GM12878 (cell line): ENCODE results near the gene GUCY1A1. TPM values are rescaled to one million over a fixed set of nuclear protein-coding genes. Genes with fewer than 3 reads are reported as not detected.

Experiments used
- ATAC-seq: fragments of 200-7000 bp; cut with Tn5 transposase; 3 replicates; pipeline ENCODE4 v1.9.1; 2020; ENCODE audit warnings: mild to moderate bottlenecking, moderate library complexity
- BruUV-seq: library from RNA; stranded (reverse); fragments of 400-500 nt; replicated peaks from 2 replicates; lab custom pipeline; 2021; lab: Mats Ljungman, UMichigan
- CTCF ChIA-PET: fragments of 300-600 bp; sonication (Branson Sonifier 250); formaldehyde crosslinking; extraction: SDS; loops from one replicate; lab custom pipeline; 2021; ENCODE audit warnings: inconsistent platforms; lab: Yijun Ruan, JAX
- POLR2A ChIA-PET: fragments of 350-600 bp; formaldehyde crosslinking; extraction: SDS; loops from one replicate; lab custom pipeline; 2021; ENCODE audit warnings: inconsistent platforms; lab: Charles Lee
- RAD21 ChIA-PET: fragments of 300-600 bp; sonication (Branson Sonifier 250); formaldehyde crosslinking; loops from one replicate; lab custom pipeline; 2023; ENCODE audit warnings: antibody characterized with exemption; ENCODE audit not compliant: unreplicated experiment; lab: Charles Lee
- SMC1A ChIA-PET: fragments of 300-600 bp; sonication (Branson Sonifier 250); formaldehyde crosslinking; loops from one replicate; lab custom pipeline; 2023; ENCODE audit not compliant: unreplicated experiment, uncharacterized antibody; lab: Charles Lee
- DNase-seq: peaks from one replicate; pipeline ENCODE4 v3.0.0-alpha.2; 2011; ENCODE audit warnings: low read depth, low spot score
- FAIRE-seq: peaks from 3 replicates; lab custom pipeline; 2011; peaks lifted over from hg19 to GRCh38; lab: Jason Lieb, UNC
- H2AFZ ChIP-seq: 2 replicates; pipeline ENCODE4 v1.6.0; 2011; ENCODE audit warnings: low read depth, low read length, control low read depth; ENCODE audit not compliant: control insufficient read depth
- H3K27ac ChIP-seq: 2 replicates; pipeline ENCODE4 v1.5.1; 2011; ENCODE audit warnings: control low read depth; ENCODE audit not compliant: control insufficient read depth, insufficient read depth
- H3K27me3 ChIP-seq, 2 experiments: replicated peaks in 1 of 2; 2 replicates each; pipeline versions ENCODE4 v1.6.0 to v1.6.1; 2011; ENCODE audit warnings: low read length in 1 of 2; ENCODE audit not compliant: control insufficient read depth in 2 of 2, insufficient read depth in 2 of 2
- H3K36me3 ChIP-seq, 2 experiments: 2 replicates each; pipeline ENCODE4 v1.5.1; 2011; ENCODE audit warnings: low read length in 1 of 2; ENCODE audit not compliant: control insufficient read depth in 2 of 2, insufficient read depth in 2 of 2
- H3K4me1 ChIP-seq: 2 replicates; pipeline ENCODE4 v1.6.1; 2011; ENCODE audit warnings: mild to moderate bottlenecking, low read length, moderate library complexity, mixed read lengths; ENCODE audit not compliant: control insufficient read depth, insufficient read depth
- H3K4me2 ChIP-seq: 2 replicates; pipeline ENCODE4 v1.6.0; 2011; ENCODE audit warnings: control low read depth; ENCODE audit not compliant: control insufficient read depth, insufficient read depth
- H3K4me3 ChIP-seq: fragments of 200-600 bp; sonication (generic); 2 replicates; pipeline ENCODE4 v1.5.1; 2016
- H3K79me2 ChIP-seq: 2 replicates; pipeline ENCODE4 v1.6.0; 2011; ENCODE audit warnings: low read length; ENCODE audit not compliant: control insufficient read depth, insufficient read depth
- H3K9ac ChIP-seq: 2 replicates; pipeline ENCODE4 v1.8.0; 2011; ENCODE audit warnings: low read length, control low read depth, mixed read lengths; ENCODE audit not compliant: control insufficient read depth, insufficient read depth
- H3K9me3 ChIP-seq: replicated peaks from 3 replicates; pipeline ENCODE4 v1.5.1; 2011; ENCODE audit warnings: mild to moderate bottlenecking, low read length; ENCODE audit not compliant: control insufficient read depth, insufficient read depth
- H4K20me1 ChIP-seq: 2 replicates; pipeline ENCODE4 v1.6.0; 2011; ENCODE audit not compliant: control insufficient read depth, insufficient read depth
- BCL11A ChIP-seq: IDR thresholded peaks from 2 replicates; pipeline ENCODE4 v1.6.1; 2011; ENCODE audit warnings: low read depth, low read length
- BRCA1 ChIP-seq: IDR thresholded peaks from 2 replicates; pipeline ENCODE4 v1.6.1; 2011; ENCODE audit warnings: low read depth, low read length, improper control_type of control experiment
- CBX5 ChIP-seq: sonication (generic); IDR thresholded peaks from 2 replicates; pipeline ENCODE4 v1.6.1; 2016; ENCODE audit warnings: low read depth, moderate library complexity, mild to moderate bottlenecking, inconsistent platforms
- EGR1 ChIP-seq, 2 experiments: IDR thresholded peaks; 1 replicate in 1 of 2; 2 replicates in 1 of 2; pipeline ENCODE4 v1.6.1; 2011 to 2012; ENCODE audit warnings: low read depth in 2 of 2, low read length in 2 of 2, borderline replicate concordance in 1 of 2, mild to moderate bottlenecking in 1 of 2, moderate library complexity in 1 of 2
- GABPA ChIP-seq: IDR thresholded peaks from 2 replicates; pipeline ENCODE4 v1.6.1; 2014; ENCODE audit warnings: antibody characterized with exemption, low read depth, mild to moderate bottlenecking, inconsistent platforms
- HDGF ChIP-seq: fragments of 450-650 bp; IDR thresholded peaks from 2 replicates; pipeline ENCODE4 v1.6.1; 2016; ENCODE audit warnings: antibody characterized with exemption
- MTA3 ChIP-seq: IDR thresholded peaks from 2 replicates; pipeline ENCODE4 v1.6.1; 2012; ENCODE audit warnings: low read length, inconsistent platforms, borderline replicate concordance
- MYB ChIP-seq: fragments of 150-350 bp; IDR thresholded peaks from 2 replicates; pipeline ENCODE4 v1.6.1; 2014; ENCODE audit warnings: mild to moderate bottlenecking, low read depth, low read length, borderline replicate concordance
- NFIC ChIP-seq: IDR thresholded peaks from 2 replicates; pipeline ENCODE4 v1.6.1; 2012; ENCODE audit warnings: low read depth, mild to moderate bottlenecking, inconsistent platforms, low read length, moderate library complexity
- NFYA ChIP-seq: IDR thresholded peaks from 2 replicates; pipeline ENCODE4 v1.6.1; 2011; ENCODE audit warnings: low read depth, mild to moderate bottlenecking, low read length, improper control_type of control experiment, borderline replicate concordance
- NKRF ChIP-seq: fragments of 450-650 bp; conservative IDR thresholded peaks from 2 replicates; pipeline ENCODE4 v1.6.1; 2017; ENCODE audit warnings: mild to moderate bottlenecking, moderate library complexity
- NR2C1 ChIP-seq: fragments of 450-650 bp; IDR thresholded peaks from 2 replicates; pipeline ENCODE4 v1.6.1; 2017; ENCODE audit warnings: antibody characterized with exemption, mild to moderate bottlenecking, moderate library complexity
- RAD21 ChIP-seq: IDR thresholded peaks from 2 replicates; pipeline ENCODE4 v1.6.1; 2011; ENCODE audit warnings: mild to moderate bottlenecking, low read depth, low read length, moderate library complexity; ENCODE audit not compliant: insufficient read depth
- TCF7 ChIP-seq: IDR thresholded peaks from 2 replicates; pipeline ENCODE4 v1.6.1; 2014; ENCODE audit warnings: antibody characterized with exemption, borderline replicate concordance
- ZBTB33 ChIP-seq: fragments of 450-650 bp; IDR thresholded peaks from 2 replicates; pipeline ENCODE4 v1.6.1; 2017; ENCODE audit warnings: mild to moderate bottlenecking
- WGBS: methylation state at CpG from one replicate; pipeline ENCODE4 v1.1.6; 2016; ENCODE audit warnings: low lambda C conversion rate; ENCODE audit not compliant: insufficient replicate concordance, insufficient coverage; ENCODE audit errors: missing lambda C conversion rate; 5-methylcytosine and 5-hydroxymethylcytosine counted together
- in situ Hi-C: fragments of 300-500 bp; cut with MboI; formaldehyde crosslinking; loops from 9 replicates; pipeline ENCODE4 v1.14.3; 2018; ENCODE audit warnings: mixed read lengths
- intact Hi-C: fragments of 100-400 bp; cut with micrococcal nuclease; formaldehyde crosslinking; loops from one replicate; pipeline ENCODE4 v1.14.2; 2022; ENCODE audit not compliant: unreplicated experiment
- polyA plus RNA-seq, 11 experiments: library from polyadenylated mRNA; depleted of rRNA in 4 of 11; unstranded in 6 of 11; stranded (reverse) in 5 of 11; fragments of >200 nt; fragmentation: Nextera tagmentation in 4 of 11; fragmentation: Illumina TruSeq in 1 of 11; extraction: Ambion mirVana in 4 of 11; extraction: Trizol in 1 of 11; gene quantifications; 1 replicate in 1 of 11; 2 replicates in 10 of 11; pipeline versions ENCODE4 v1.2.1 to v1.2.3, GENCODE V29; 2011 to 2016; ENCODE audit warnings: inconsistent platforms in 2 of 11, missing spikeins in 2 of 11, low read depth in 1 of 11
- total RNA-seq, 4 experiments: library from RNA; depleted of rRNA in 3 of 4; stranded (reverse); fragments of >200 nt in 3 of 4; fragmentation: Illumina TruSeq in 1 of 4; extraction: Trizol in 1 of 4; gene quantifications; 2 replicates each; pipeline versions ENCODE4 v1.2.1 to v1.2.3, GENCODE V29; 2013 to 2021

GUCY1A1 gene
- total and polyA plus RNA-seq, 10 of the 15 experiments (the other 5 are each of a cell fraction or from before 2014, with no cell fraction given), result 0.44 to 22.6 (median 0.55) TPM

- TF ChIP-seq EGR1 (IDR thresholded peaks at IDR 0.05; ENCODE audit: borderline replicate concordance in 1 of 2, low read depth in 2 of 2, low read length in 2 of 2) (no peak), CBX5 (no peak), NFYA (no peak), MTA3 (no peak), MYB (no peak), RAD21 (no peak), TCF7 (no peak), NFIC (no peak), BRCA1 (no peak), BCL11A (no peak), NR2C1 (no peak), ZBTB33 (no peak), HDGF (no peak), GABPA (no peak), NKRF (no peak)
- ATAC-seq (no peak), DNase-seq (no peak), FAIRE-seq (no peak)
- H3K4me3 ChIP-seq, result no peak overlapping the region
- H2AFZ ChIP-seq, result no peak overlapping the region
- 24% methylated on average over 2 of the region's 2 CpGs for WGBS
- H3K4me2 ChIP-seq, result no peak overlapping the region
- no TSS peak for BruUV-seq
- ChIA-PET RAD21 (interaction anchor here (1.0 to 1.5 kb wide), 2 partner anchors 10 to 53 kb away, joined by 3 to 5 read pairs; partner anchors contain the start of gene GUCY1B1), POLR2A (interaction anchor here (0.9 to 1.0 kb wide), 2 partner anchors 11 to 78 kb away, joined by 3 read pairs; no protein-coding TSS in a partner anchor), CTCF (interaction anchor here (0.9 to 3.1 kb wide), 5 partner anchors 10 to 75 kb away, joined by 4 to 14 read pairs (median 4); partner anchors contain the start of gene GUCY1B1), SMC1A (interaction anchor here (1.1 to 3.2 kb wide), 6 partner anchors 8 to 45 kb away, joined by 4 to 11 read pairs (median 4); partner anchors contain the start of gene GUCY1B1)
- H3K36me3 ChIP-seq, result no peaks in the 10 kb centered on the region
- H3K79me2 ChIP-seq, result no peaks in the 10 kb centered on the region
- in situ Hi-C loops, result no loop called here
- no peak overlapping the region for H3K27ac ChIP-seq
- intact Hi-C loops, result no loop called here
- no peaks in the 10 kb centered on the region for H3K4me1 ChIP-seq
- H3K9ac ChIP-seq, result no peak overlapping the region
- no peaks in the 10 kb centered on the region for H3K9me3 ChIP-seq
- no peaks in the 10 kb centered on the region for H4K20me1 ChIP-seq
- no peaks in the 10 kb centered on the region for H3K27me3 ChIP-seq
Measured at GRCh38 chr4:155748039-155748438, 81.4 kb downstream of the GUCY1A1 start.
